Osteocyte (in vitro differentiated cells): ENCODE results near the gene CCDC85B. TPM values are rescaled to one million over a fixed set of nuclear protein-coding genes. Genes with fewer than 3 reads are reported as not detected.
"Not testable (repeated sequence)": the region's sequence is repeated elsewhere in the genome, so short reads cannot be mapped to it uniquely, and the experiment has no call there.

Experiments used
- DNase-seq: peaks from one replicate; pipeline ENCODE4 v3.0.0; 2021; ENCODE audit warnings: mixed read lengths; ENCODE audit not compliant: unreplicated experiment; ENCODE audit errors: extremely low spot score
- H3K27ac Mint-ChIP-seq: one replicate; pipeline ENCODE4 v1.8.0; 2021; ENCODE audit warnings: mild to moderate bottlenecking, mixed read lengths; ENCODE audit not compliant: unreplicated experiment
- H3K27me3 Mint-ChIP-seq: one replicate; pipeline ENCODE4 v1.8.0; 2021; ENCODE audit warnings: mixed read lengths; ENCODE audit not compliant: unreplicated experiment
- H3K36me3 Mint-ChIP-seq: one replicate; pipeline ENCODE4 v1.8.0; 2021; ENCODE audit warnings: mixed read lengths; ENCODE audit not compliant: unreplicated experiment
- H3K4me1 Mint-ChIP-seq: one replicate; pipeline ENCODE4 v1.8.0; 2021; ENCODE audit warnings: mixed read lengths; ENCODE audit not compliant: unreplicated experiment
- H3K4me3 Mint-ChIP-seq: one replicate; pipeline ENCODE4 v1.8.0; 2021; ENCODE audit warnings: mild to moderate bottlenecking, moderate library complexity, mixed read lengths; ENCODE audit not compliant: unreplicated experiment
- H3K9me3 Mint-ChIP-seq: one replicate; pipeline ENCODE4 v1.8.0; 2021; ENCODE audit warnings: mixed read lengths; ENCODE audit not compliant: unreplicated experiment
- CTCF ChIP-seq: fragments of 200-600 bp; sonication (generic); IDR thresholded peaks from 2 replicates; pipeline ENCODE4 v1.5.0; 2021; ENCODE audit warnings: antibody characterized with exemption, mild to moderate bottlenecking, moderate library complexity
- total RNA-seq: library from RNA; stranded (reverse); gene quantifications from 2 replicates; pipeline ENCODE4 v1.2.1, GENCODE V29; 2021

The CCDC85B gene
- total RNA-seq, 1 donor from 2014 or later = 39.0 TPM

- no peak for DNase-seq
- no peak for TF ChIP-seq CTCF
- peaks cover 4% of the 10 kb centered on the region for H3K9me3 Mint-ChIP-seq
- H3K4me1 Mint-ChIP-seq = no peaks in the 10 kb centered on the region
- peaks cover 15% of the 10 kb centered on the region for H3K36me3 Mint-ChIP-seq
- H3K27me3 Mint-ChIP-seq = no peaks in the 10 kb centered on the region
- no peak overlapping the region for H3K27ac Mint-ChIP-seq
- no peak overlapping the region for H3K4me3 Mint-ChIP-seq
These were observed 42.7 kb upstream of the CCDC85B start for GRCh38 chr11:65847746-65848145.

- not testable (repeated sequence) for H3K4me3 Mint-ChIP-seq, H3K9me3 Mint-ChIP-seq, DNase-seq, H3K27ac Mint-ChIP-seq, H3K4me1 Mint-ChIP-seq, H3K27me3 Mint-ChIP-seq
- peaks cover 21% of the 10 kb centered on the region for H3K36me3 Mint-ChIP-seq
These were observed 41.8 kb upstream of the CCDC85B start for GRCh38 chr11:65848693-65849092.

- no peak for DNase-seq
- Mint-ChIP-seq H3K27ac (no peak overlapping the region), H3K9me3 (peaks cover 4% of the 10 kb centered on the region), H3K4me1 (peaks cover under 1% of the 10 kb centered on the region), H3K27me3 (no peaks in the 10 kb centered on the region), H3K36me3 (peaks cover 27% of the 10 kb centered on the region), H3K4me3 (no peak overlapping the region)
- TF ChIP-seq CTCF = no peak
These were observed 41.1 kb upstream of the CCDC85B start for GRCh38 chr11:65849366-65849765.

- Mint-ChIP-seq H3K4me3 (no peak overlapping the region), H3K27me3 (no peaks in the 10 kb centered on the region), H3K36me3 (peaks cover 32% of the 10 kb centered on the region), H3K4me1 (peaks cover 4% of the 10 kb centered on the region), H3K27ac (no peak overlapping the region), H3K9me3 (peaks cover 4% of the 10 kb centered on the region)
- no peak for TF ChIP-seq CTCF
- no peak for DNase-seq
These were observed 40.7 kb upstream of the CCDC85B start for GRCh38 chr11:65849771-65850216.

- DNase-seq = no peak
- Mint-ChIP-seq H3K27me3 (no peaks in the 10 kb centered on the region), H3K9me3 (peaks cover 4% of the 10 kb centered on the region), H3K4me3 (no peak overlapping the region), H3K36me3 (peaks cover 36% of the 10 kb centered on the region), H3K4me1 (peaks cover 8% of the 10 kb centered on the region), H3K27ac (no peak overlapping the region)
- no peak for TF ChIP-seq CTCF
These were observed 40.0 kb upstream of the CCDC85B start for GRCh38 chr11:65850217-65851082.
